RWPE1 (cell line): ENCODE results near the gene KDM8.
A peak's percentile ranks its signal among the peaks of the same experiment; 100 is the strongest.

Experiments
- CTCF ChIA-PET: fragments of 350-600 bp; sonication (Branson Sonifier 250); formaldehyde crosslinking; extraction: SDS; loops from one replicate; lab custom pipeline; 2021; lab: Yijun Ruan, JAX
- POLR2A ChIA-PET: fragments of 400-600 bp; formaldehyde crosslinking; extraction: SDS; loops from one replicate; lab custom pipeline; 2020; ENCODE audit warnings: antibody characterized with exemption; ENCODE audit not compliant: low non-redundant PET; lab: Yijun Ruan, JAX
- DNase-seq: peaks from one replicate; pipeline ENCODE4 v3.0.0; 2012; ENCODE audit warnings: low spot score
- H3K27ac ChIP-seq: fragments of 450-650 bp; 2 replicates; pipeline ENCODE4 v1.5.1; 2017
- TF ChIP-seq, protein P1 (sequence below): fragments of 450-650 bp; conservative IDR thresholded peaks from 2 replicates; pipeline ENCODE4 v1.5.1; 2017; ENCODE audit warnings: low read depth, mild to moderate bottlenecking

KDM8 gene

DNA sequence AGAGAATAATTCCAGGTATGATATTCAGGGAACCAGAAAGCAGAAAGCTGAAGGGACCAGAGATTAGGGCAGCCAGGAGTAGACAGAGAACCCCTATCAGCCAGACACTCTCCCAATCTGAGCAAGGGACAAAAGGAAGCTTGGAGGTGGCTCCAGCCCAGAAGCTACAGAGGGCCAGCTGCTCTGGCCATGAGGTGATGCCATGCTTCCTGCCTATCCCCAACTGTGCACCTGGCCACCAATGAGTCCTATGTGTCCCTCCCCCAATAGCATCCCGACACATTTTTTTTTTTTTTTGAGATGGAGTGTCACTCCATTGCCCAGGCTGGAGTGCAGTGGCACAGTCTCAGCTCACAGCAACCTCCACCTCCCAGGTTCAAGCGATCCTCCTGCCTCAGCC is 35.3 kb downstream of the KDM8 start:
- TF ChIP-seq, protein P1, sequence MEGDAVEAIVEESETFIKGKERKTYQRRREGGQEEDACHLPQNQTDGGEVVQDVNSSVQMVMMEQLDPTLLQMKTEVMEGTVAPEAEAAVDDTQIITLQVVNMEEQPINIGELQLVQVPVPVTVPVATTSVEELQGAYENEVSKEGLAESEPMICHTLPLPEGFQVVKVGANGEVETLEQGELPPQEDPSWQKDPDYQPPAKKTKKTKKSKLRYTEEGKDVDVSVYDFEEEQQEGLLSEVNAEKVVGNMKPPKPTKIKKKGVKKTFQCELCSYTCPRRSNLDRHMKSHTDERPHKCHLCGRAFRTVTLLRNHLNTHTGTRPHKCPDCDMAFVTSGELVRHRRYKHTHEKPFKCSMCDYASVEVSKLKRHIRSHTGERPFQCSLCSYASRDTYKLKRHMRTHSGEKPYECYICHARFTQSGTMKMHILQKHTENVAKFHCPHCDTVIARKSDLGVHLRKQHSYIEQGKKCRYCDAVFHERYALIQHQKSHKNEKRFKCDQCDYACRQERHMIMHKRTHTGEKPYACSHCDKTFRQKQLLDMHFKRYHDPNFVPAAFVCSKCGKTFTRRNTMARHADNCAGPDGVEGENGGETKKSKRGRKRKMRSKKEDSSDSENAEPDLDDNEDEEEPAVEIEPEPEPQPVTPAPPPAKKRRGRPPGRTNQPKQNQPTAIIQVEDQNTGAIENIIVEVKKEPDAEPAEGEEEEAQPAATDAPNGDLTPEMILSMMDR = no peak
- ChIA-PET CTCF (interaction anchor here (0.6 to 1.5 kb wide), 3 partner anchors 15 to 129 kb away, joined by 3 to 6 read pairs (median 3); no protein-coding TSS in a partner anchor), POLR2A (no interaction called here)
- no peak overlapping the region; the same call in 1 of the 2 replicates for H3K27ac ChIP-seq
- no peak for DNase-seq

DNA sequence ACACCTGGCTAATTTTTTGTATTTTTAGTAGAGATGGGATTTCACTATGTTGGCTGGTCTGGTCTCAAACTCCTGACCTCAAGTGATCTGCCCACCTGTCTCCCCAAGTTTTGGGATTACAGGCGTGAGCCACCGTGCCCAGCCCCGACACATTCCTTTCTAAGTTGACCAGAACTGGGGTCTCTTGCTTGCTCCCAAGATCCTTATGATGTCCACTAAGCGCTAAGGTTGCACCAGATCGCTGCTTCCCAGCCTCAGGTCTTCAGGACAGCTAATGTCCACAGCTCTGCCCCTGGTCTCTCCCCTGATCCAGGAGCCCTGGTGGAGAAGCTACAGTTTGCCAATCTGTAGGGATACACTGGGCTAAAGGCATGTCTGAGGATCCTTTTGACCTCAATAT is 35.7 kb downstream of the KDM8 start:
- H3K27ac ChIP-seq = no peak overlapping the region
- POLR2A ChIA-PET = no interaction called here
- CTCF ChIA-PET = interaction anchor here (0.6 to 1.5 kb wide), 2 partner anchors 69 to 129 kb away, joined by 3 to 6 read pairs; no protein-coding TSS in a partner anchor
- DNase-seq = no peak
- TF ChIP-seq, protein P1 = no peak

DNA sequence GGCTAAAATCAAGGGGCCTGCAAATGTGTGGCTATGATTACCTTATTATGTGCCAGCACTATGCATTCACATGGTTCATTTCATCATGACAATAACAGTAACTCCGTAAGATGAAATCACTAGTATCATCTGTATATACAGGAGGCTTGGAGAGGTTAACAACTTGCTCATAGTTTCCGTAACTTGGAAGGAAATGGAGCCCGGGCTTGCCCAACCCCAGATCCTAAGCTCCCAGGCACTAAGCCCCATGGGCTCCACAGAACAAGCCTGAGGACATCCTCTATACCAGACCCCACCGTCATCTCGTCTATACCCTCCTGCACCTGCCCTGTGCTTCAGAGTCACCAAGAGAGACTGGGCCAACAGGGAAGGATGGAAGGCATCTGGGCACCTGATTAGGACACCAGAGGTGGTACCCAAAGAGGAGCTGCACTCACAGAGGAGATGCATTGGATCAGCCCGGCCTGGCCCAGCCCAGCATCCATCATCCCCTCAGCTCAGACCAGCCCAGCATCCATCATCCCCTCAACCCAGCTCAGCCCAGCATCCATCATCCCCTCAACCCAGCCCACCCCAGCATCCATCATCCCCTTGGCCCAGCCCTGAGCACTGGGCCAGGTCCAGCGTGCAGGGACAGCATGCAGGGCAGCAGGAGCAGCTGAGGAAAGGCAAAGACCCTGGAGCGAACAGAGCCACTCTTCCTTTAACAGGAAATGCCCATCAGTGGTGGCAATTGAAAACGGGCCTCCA is 36.8 kb downstream of the KDM8 start:
- CTCF ChIA-PET = interaction anchor here (0.7 kb wide), 1 partner anchor 87 kb away, joined by 3 read pairs; no protein-coding TSS in a partner anchor
- POLR2A ChIA-PET = no interaction called here
- no peak for DNase-seq
- H3K27ac ChIP-seq = no peak overlapping the region
- TF ChIP-seq, protein P1 = no peak

DNA sequence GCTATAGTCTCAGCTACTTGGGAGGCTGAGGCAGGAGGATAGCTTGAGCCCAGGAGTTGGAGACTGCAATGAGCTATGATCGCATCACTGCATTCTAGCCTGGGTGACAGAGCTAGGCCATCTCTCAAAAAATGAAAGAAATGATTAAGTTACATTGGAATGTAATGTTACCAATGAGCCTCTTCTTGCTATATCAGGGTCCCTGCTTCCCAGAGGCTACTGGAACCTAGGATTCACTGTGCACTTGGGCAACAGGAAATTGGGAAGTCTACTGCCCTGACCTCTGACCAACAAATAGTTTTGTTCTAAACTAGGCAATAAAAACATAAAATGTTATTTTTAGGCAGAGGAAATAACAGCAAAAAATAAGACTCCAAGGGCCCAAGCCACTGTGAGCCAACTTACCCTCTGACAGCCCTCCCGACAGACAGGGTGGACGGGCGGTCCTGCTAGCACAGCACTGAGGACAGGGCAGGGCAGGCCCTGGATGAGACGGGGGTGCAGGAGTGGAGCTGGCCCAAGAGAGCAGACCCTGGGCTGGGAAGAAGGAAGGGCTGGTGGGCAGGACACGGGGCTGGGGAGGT is 37.7 kb downstream of the KDM8 start:
- TF ChIP-seq, protein P1 = no peak
- CTCF ChIA-PET = interaction anchor here (0.6 kb wide), 1 partner anchor 28 kb away, joined by 3 read pairs; no protein-coding TSS in a partner anchor
- POLR2A ChIA-PET = no interaction called here
- H3K27ac ChIP-seq = peak overlapping the region; percentile 30; the same call in 1 of the 2 replicates
- no peak for DNase-seq

DNA sequence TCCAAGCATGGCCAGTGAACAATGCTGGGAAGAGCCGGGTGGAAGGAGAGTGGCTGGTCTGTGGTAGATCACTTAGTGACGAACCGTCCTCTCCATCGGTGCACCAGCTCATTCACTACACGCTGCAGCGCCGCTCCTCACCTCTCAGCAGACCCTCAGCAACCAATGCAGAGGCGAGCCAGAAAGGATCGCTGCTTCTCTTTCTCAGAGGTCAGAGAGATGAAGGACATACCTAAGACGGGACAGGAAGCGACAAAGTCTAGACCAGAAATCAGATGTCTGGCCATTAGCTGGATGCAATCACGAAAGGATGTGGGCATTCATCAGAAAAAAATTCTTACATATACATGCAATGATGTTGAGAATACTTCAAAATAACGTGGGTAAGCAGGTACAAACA is 38.3 kb downstream of the KDM8 start:
- peak overlapping the region; percentile 30; the same call in 1 of the 2 replicates for H3K27ac ChIP-seq
- POLR2A ChIA-PET = no interaction called here
- no peak for DNase-seq
- TF ChIP-seq, protein P1 = no peak
- CTCF ChIA-PET = interaction anchor here (0.6 kb wide), 2 partner anchors 29 to 62 kb away, joined by 3 read pairs; no protein-coding TSS in a partner anchor

DNA sequence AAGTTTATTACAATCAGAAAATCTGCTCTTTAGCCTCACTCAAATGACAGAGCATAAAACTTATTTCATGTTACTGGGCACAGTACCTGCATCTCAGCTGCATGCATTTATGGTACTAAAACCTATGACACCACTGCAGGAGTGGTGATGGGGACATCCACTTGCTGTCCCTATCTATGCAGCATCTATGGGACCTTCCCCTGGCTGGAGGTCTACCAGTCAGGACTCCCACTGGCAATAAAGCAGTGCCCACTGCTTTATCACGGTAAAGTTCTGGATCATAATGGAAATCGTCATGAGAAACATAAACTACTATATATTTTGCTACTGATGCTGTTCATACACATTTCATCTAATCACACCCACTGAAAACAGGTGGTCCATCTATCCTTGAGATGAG is 39.1 kb downstream of the KDM8 start:
- H3K27ac ChIP-seq = no peak overlapping the region
- POLR2A ChIA-PET = no interaction called here
- TF ChIP-seq, protein P1 = no peak
- CTCF ChIA-PET = interaction anchor here (0.6 to 0.7 kb wide), 2 partner anchors 23 to 61 kb away, joined by 3 read pairs; no protein-coding TSS in a partner anchor
- no peak for DNase-seq
